ENCODE results near the gene LRRC3C.
A peak's percentile ranks its signal among the peaks of the same experiment; 100 is the strongest.

LRRC3C gene

GRCh38 chr17:39953471-39953888 is 25.9 kb downstream of the LRRC3C start (continued):
- TF ChIP-seq ZNF248 (tag by site-specific recombination; IDR thresholded peaks at IDR 0.05) (no peak), ZNF274 (IDR thresholded peaks at IDR 0.05; ENCODE audit: low read length) (no peak), ZNF274 (tag by site-specific recombination; IDR thresholded peaks at IDR 0.05; ENCODE audit: borderline replicate concordance) (no peak), ZNF302 (tag by site-specific recombination; IDR thresholded peaks at IDR 0.05; ENCODE audit: low read depth) (no peak), ZNF768 (tag by site-specific recombination; IDR thresholded peaks at IDR 0.05) (no peak), ZNF639 (tag by site-specific recombination; IDR thresholded peaks at IDR 0.05) (no peak), ZNF16 (tag by site-specific recombination; IDR thresholded peaks at IDR 0.05; ENCODE audit: low read depth) (no peak), ZSCAN5A (tag by site-specific recombination; IDR thresholded peaks at IDR 0.05) (no peak), FEZF1 (tag by site-specific recombination; IDR thresholded peaks at IDR 0.05) (no peak), ZNF473 (tag by site-specific recombination; IDR thresholded peaks at IDR 0.05) (no peak), ZNF580 (tag by site-specific recombination; IDR thresholded peaks at IDR 0.05) (no peak), AEBP2 (tag by site-specific recombination; IDR thresholded peaks at IDR 0.05; ENCODE audit: borderline replicate concordance) (no peak), ZNF843 (tag by site-specific recombination; IDR thresholded peaks at IDR 0.05) (no peak), ZBTB17 (tag by site-specific recombination; IDR thresholded peaks at IDR 0.05) (peak; percentile 53), ZNF585B (tag by site-specific recombination; IDR thresholded peaks at IDR 0.05) (no peak), PRDM6 (tag by site-specific recombination; IDR thresholded peaks at IDR 0.05) (no peak), ZNF561 (tag by site-specific recombination; IDR thresholded peaks at IDR 0.05; ENCODE audit: borderline replicate concordance) (no peak), ZNF571 (tag by site-specific recombination; IDR thresholded peaks at IDR 0.05) (no peak), ZNF621 (tag by site-specific recombination; IDR thresholded peaks at IDR 0.05) (no peak), SP3 (tag by site-specific recombination; IDR thresholded peaks at IDR 0.05) (no peak), ZNF341 (tag by site-specific recombination; IDR thresholded peaks at IDR 0.05; ENCODE audit: low read depth) (peak; percentile 80), ZNF335 (tag by site-specific recombination; conservative IDR thresholded peaks at IDR 0.05) (peak; percentile 55), ZNF501 (tag by site-specific recombination; IDR thresholded peaks at IDR 0.05) (no peak; the same call in 1 of the 2 replicates), SP7 (tag by site-specific recombination; IDR thresholded peaks at IDR 0.05) (no peak), ZNF610 (tag by site-specific recombination; IDR thresholded peaks at IDR 0.05; ENCODE audit: borderline replicate concordance) (no peak), ZNF398 (tag by site-specific recombination; IDR thresholded peaks at IDR 0.05) (no peak), ZNF133 (tag by site-specific recombination; IDR thresholded peaks at IDR 0.05) (no peak), ZSCAN18 (tag by site-specific recombination; IDR thresholded peaks at IDR 0.05) (no peak), ZEB2 (tag by site-specific recombination; IDR thresholded peaks at IDR 0.05) (peak; percentile 50; the same call in 1 of the 2 replicates), ZNF2 (tag by site-specific recombination; IDR thresholded peaks at IDR 0.05) (no peak), ZNF510 (tag by site-specific recombination; IDR thresholded peaks at IDR 0.05; ENCODE audit: insufficient replicate concordance) (no peak), KLF17 (tag by site-specific recombination; IDR thresholded peaks at IDR 0.05) (peak; percentile 73)
